GM12878 (cell line): ENCODE results near the gene MGLL.

ENCODE experiments used
- CTCF ChIP-seq, 3 experiments: IDR thresholded peaks in 2 of 3; conservative IDR thresholded peaks in 1 of 3; 2 replicates each; pipeline ENCODE4 v1.5.1; 2011; ENCODE audit warnings: low read depth in 3 of 3, low read length in 3 of 3, mild to moderate bottlenecking in 3 of 3, control low read depth in 2 of 3, moderate library complexity in 2 of 3, inconsistent platforms in 1 of 3, mixed read lengths in 1 of 3; ENCODE audit not compliant: control insufficient read depth in 2 of 3, insufficient read depth in 1 of 3; ENCODE audit errors: extremely low read depth in 1 of 3
- KAT2A ChIP-seq: conservative IDR thresholded peaks from 2 replicates; pipeline ENCODE4 v1.6.1; 2011; ENCODE audit warnings: low read depth, low read length; ENCODE audit not compliant: control insufficient read depth
- POLR2A ChIP-seq: IDR thresholded peaks from 2 replicates; pipeline ENCODE4 v1.6.1; 2011; ENCODE audit warnings: low read depth, mild to moderate bottlenecking, low read length
- POU2F2 ChIP-seq: IDR thresholded peaks from 3 replicates; pipeline ENCODE4 v1.6.1; 2011; ENCODE audit warnings: low read depth, mild to moderate bottlenecking, low read length, borderline replicate concordance
- RAD51 ChIP-seq: fragments of 450-650 bp; IDR thresholded peaks from 2 replicates; pipeline ENCODE4 v1.6.1; 2016; ENCODE audit warnings: moderate library complexity, mild to moderate bottlenecking, inconsistent platforms

GRCh38 chr3:127817406-127817841 is 4.9 kb downstream of the MGLL start:
- no peak for TF ChIP-seq CTCF (IDR thresholded peaks at IDR 0.05 in 2 of 3, conservative IDR thresholded peaks at IDR 0.05 in 1 of 3; ENCODE audit: control insufficient read depth in 2 of 3, extremely low read depth in 1 of 3, insufficient read depth in 1 of 3, low read depth in 3 of 3, low read length in 3 of 3)
- TF ChIP-seq POLR2A, result no peak
- TF ChIP-seq KAT2A, result no peak
- TF ChIP-seq RAD51, result no peak
- TF ChIP-seq POU2F2, result no peak
